T1000 (cell line): ENCODE results near the gene TMEM132D.

Source experiments
- DNase-seq: peaks from one replicate; lab custom pipeline; 2025; ENCODE audit warnings: mixed read lengths; lab: John Stamatoyannopoulos, UW

Gene TMEM132D

GRCh38 chr12:129440278-129440677 lies 463.5 kb downstream of the TMEM132D start:
- DNase-seq = no peak

- no peak for DNase-seq
Observed at GRCh38 chr12:129434790-129435189, 469.0 kb downstream of the TMEM132D start.

GRCh38 chr12:129428240-129428936 lies 475.4 kb downstream of the TMEM132D start:
- DNase-seq = no peak

- DNase-seq = no peak
Observed at GRCh38 chr12:129423041-129423580, 480.7 kb downstream of the TMEM132D start.

GRCh38 chr12:129413295-129413694 lies 490.5 kb downstream of the TMEM132D start:
- no peak for DNase-seq

GRCh38 chr12:129409281-129409680 lies 494.5 kb downstream of the TMEM132D start:
- DNase-seq = no peak

GRCh38 chr12:129404556-129404955 lies 499.3 kb downstream of the TMEM132D start:
- no peak for DNase-seq

- no peak for DNase-seq
Observed at GRCh38 chr12:129401572-129401971, 502.3 kb downstream of the TMEM132D start.

GRCh38 chr12:129394177-129394825 lies 509.5 kb downstream of the TMEM132D start:
- no peak for DNase-seq

- DNase-seq = no peak
Observed at GRCh38 chr12:129393357-129393937, 510.4 kb downstream of the TMEM132D start.

GRCh38 chr12:129385637-129385990 lies 518.2 kb downstream of the TMEM132D start:
- no peak for DNase-seq

GRCh38 chr12:129383956-129384355 lies 519.9 kb downstream of the TMEM132D start:
- DNase-seq = no peak

GRCh38 chr12:129381715-129382114 lies 522.1 kb downstream of the TMEM132D start:
- DNase-seq = no peak

- no peak for DNase-seq
Observed at GRCh38 chr12:129379076-129379804, 524.6 kb downstream of the TMEM132D start.

- DNase-seq = no peak
Observed at GRCh38 chr12:129378496-129378895, 525.3 kb downstream of the TMEM132D start.

GRCh38 chr12:129373746-129374145 lies 530.1 kb downstream of the TMEM132D start:
- no peak for DNase-seq

GRCh38 chr12:129372876-129373275 lies 530.9 kb downstream of the TMEM132D start:
- no peak for DNase-seq

GRCh38 chr12:129372348-129372747 lies 531.5 kb downstream of the TMEM132D start:
- DNase-seq = no peak

GRCh38 chr12:129371268-129371667 lies 532.6 kb downstream of the TMEM132D start:
- no peak for DNase-seq

- DNase-seq = no peak
Observed at GRCh38 chr12:129366656-129367055, 537.2 kb downstream of the TMEM132D start.

- DNase-seq = no peak
Observed at GRCh38 chr12:129363041-129363440, 540.8 kb downstream of the TMEM132D start.

- no peak for DNase-seq
Observed at GRCh38 chr12:129357233-129357632, 546.6 kb downstream of the TMEM132D start.
